NCI-H510A (cell line): ENCODE data around the gene CES5A.
"Not testable (repeated sequence)": the region's sequence is repeated elsewhere in the genome, so short reads cannot be mapped to it uniquely, and the experiment has no call there.

Source experiments
- DNase-seq: peaks from one replicate; lab custom pipeline; 2025; lab: John Stamatoyannopoulos, UW

The CES5A gene

GRCh38 chr16:55829232-55829631 is 45.9 kb downstream of the CES5A start:
- not testable (repeated sequence) for DNase-seq

DNA sequence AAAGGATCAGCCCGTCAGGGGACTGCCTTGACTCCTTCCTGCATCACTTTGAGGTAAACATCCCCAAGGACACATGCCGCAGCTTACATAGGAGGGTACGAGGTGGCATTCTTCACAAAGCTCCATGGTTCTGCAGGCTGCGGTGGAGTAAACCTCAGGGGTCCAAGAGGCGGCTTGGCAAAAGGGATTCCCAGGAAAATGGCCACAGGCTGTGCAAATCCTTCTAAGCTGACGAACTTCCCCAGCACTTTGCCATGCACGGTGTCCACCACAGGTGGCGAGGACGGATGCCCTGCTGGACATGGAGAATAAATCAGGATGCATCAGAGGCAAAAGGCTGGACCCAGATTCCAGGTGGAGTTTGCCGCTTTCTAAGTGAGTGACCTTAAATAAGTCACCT is 46.5 kb downstream of the CES5A start:
- DNase-seq: no peak

GRCh38 chr16:55825115-55825728 is 50.0 kb downstream of the CES5A start:
- DNase-seq: no peak

DNA sequence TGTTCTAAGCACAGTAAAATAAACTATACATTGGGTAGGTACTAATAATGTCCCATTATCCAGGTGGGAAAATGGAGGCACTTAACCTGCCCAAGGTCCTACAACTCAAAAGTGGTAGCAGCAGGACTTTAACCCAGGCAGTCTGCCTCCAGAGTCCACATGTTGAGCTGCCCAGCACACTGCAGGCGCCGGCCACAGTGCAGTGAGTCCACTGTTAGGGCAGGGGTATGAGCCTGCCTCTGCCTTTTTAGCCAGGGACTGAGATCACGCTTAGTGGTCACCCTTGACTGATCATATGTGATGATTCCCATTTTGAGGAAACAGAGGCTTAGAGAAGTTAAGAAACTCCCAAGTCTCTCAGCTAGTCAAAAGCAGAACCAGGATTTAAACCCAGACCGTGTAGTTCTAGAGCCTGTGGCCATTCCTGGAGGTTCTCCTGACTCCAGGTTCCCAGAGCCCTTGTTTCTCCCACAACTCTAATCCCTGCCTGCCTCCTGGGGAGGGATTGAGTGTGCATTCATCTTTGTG is 50.6 kb downstream of the CES5A start:
- no peak for DNase-seq

DNA sequence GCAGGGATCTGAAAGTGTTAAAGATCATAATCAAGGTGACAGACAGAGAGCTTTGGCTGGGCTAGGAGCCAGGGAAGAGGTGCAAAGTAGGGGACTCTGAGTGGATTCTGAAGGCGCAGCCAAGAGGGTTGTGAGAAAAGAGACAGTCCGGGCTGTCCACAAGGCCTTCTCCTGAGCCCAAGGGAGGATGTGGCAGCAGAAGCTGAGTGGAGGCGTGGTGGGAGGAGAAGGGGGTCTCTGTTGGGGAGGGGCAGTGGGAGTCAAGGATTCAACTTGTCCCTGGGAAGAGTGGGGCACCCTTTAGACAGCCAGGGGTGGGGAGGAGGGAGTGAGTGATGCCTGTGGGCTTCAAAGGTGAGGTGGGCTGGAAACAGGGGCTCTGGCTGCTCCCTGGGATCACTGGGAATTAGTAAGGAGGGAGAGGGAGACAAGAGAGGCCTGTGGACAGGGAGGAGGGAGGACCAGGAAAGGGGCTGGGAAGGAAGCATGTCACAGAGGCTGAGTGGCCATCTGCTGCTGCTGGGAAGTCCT is 52.8 kb downstream of the CES5A start:
- no peak for DNase-seq

DNA sequence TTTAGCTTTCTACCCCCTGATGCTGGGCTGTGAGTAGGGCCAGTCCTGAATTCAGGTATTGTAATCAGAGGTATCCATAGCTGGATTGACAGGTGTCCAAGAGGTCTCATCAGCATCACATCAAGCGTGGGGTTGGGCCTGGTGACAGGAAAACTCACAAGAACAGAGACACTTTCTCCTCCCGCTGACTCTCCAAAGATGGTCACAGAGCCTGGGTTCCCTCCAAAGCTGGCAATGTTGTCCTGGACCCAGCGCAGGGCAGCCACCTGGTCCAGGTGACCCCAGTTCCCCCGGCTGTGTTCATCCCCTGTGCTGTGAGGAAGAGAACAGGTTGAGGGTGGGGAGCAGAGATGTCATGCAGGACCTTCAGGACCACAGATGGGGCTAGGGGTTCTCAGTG is 54.0 kb downstream of the CES5A start:
- DNase-seq: no peak

DNA sequence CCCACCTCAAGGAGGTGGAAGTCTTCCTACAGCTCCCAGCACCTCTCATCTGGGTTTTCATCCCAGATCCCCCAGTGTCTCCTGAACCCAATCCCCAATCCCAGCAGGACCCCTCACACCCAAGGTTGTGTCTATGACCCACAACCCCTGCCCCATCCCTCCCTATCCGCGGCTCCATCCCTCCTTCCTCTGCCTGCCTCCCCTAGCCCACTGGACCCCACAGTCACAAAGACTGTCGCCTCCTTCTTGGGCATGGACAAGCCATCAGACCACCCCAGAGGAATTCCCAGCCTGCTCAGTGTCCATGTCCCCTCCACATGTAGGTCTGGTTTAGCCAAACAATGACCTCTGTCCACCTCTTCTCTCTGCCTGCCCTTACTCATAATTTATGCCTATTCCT is 54.6 kb downstream of the CES5A start:
- DNase-seq: no peak

GRCh38 chr16:55817236-55817912 is 57.8 kb downstream of the CES5A start:
- DNase-seq: no peak

GRCh38 chr16:55816222-55816621 is 59.0 kb downstream of the CES5A start:
- not testable (repeated sequence) for DNase-seq

GRCh38 chr16:55815320-55815719 is 59.9 kb downstream of the CES5A start:
- DNase-seq: no peak

GRCh38 chr16:55814174-55814573 is 61.0 kb downstream of the CES5A start:
- not testable (repeated sequence) for DNase-seq

- DNase-seq: not testable (repeated sequence)
Measured at GRCh38 chr16:55813730-55814129, 61.4 kb downstream of the CES5A start.

- DNase-seq: no peak
Measured at GRCh38 chr16:55812951-55813350, 62.2 kb downstream of the CES5A start.

DNA sequence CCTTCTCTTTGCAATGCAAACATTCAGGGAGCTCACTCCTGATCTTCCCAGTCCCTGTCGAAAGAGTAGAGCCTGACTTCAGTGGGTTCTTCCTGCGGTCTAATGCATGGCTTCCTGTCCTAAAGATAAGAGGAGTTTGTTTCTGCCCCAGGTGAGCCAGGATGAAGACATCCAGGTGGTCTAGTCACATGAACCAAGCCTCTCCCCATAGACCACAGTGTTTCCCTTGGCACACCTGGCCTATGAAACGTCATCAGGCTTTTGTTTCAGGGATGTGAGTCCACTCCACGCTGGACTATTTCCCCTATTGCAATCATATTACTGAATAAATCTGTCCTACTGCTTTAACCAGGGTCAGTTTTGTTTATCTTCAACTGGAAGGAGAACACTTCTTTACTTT is 63.4 kb downstream of the CES5A start:
- DNase-seq: no peak

GRCh38 chr16:55810451-55810961 is 64.7 kb downstream of the CES5A start:
- DNase-seq: no peak

DNA sequence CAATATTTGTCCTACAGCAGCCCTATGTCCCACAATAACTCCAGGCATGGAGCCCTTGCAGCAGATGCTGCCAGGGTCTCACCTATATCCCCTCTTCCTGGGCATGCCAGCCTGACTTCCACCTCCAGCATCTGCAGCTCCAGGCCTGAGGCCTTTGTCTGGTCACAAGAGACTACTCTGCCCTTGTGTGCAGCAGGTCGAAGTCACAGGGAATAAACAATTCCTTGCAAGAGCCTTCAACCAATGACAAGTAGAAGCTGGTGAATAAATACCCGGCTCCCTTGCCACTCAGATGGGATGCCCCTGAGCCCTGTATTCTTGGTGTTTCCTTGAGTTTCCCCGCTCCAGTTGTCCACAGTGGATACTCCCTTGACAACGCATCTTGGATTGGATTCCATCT is 65.3 kb downstream of the CES5A start:
- no peak for DNase-seq

GRCh38 chr16:55809386-55809785 is 65.8 kb downstream of the CES5A start:
- DNase-seq: no peak

GRCh38 chr16:55808286-55808685 is 66.9 kb downstream of the CES5A start:
- not testable (repeated sequence) for DNase-seq

DNA sequence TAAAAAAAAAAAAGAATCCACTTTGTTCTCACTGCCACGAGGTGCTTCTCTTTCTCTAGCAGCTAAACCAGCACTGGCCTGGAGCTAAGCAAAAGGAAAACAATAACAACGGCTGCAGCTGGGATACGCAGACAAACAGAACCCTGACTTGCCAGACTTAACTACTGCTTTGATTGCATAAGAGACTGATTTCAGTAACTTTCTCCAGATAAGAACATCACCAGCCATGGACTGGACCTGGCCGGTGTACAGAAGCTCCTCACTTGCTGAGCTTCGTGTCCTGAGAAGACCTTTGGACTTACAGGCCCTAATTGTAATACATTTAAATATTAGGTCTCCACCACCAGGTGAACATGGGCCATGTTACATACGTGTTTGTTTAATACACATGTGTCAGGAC is 70.1 kb downstream of the CES5A start:
- DNase-seq: not testable (repeated sequence)

DNA sequence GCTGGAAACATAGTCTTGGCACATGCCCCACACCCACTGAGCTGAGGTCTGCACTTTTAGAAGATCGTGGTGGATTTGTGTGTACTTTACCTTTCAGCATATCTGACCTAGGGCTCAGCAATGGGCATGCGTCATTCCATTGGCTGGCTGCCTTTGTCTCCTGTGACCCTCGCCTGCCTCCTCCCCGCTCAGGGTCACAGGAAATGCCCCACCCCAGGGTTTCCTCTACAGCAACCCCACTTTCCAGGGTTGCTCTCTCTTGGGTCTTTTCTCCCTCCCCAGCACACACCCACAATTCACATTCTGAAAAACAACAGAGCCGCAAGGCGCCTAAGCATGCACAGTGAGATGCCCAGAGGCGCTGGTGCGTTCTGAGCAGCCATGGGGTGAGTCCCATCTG is 71.5 kb downstream of the CES5A start:
- DNase-seq: not testable (repeated sequence)
